Trophoblast cell (in vitro differentiated cells and primary cell): ENCODE results near the gene KIF6.
A peak's percentile ranks its signal among the peaks of the same experiment; 100 is the strongest.

Source experiments
- DNase-seq, 2 donors: peaks; one replicate each; pipeline ENCODE4 v3.0.0-alpha.2; 2016
- H2AFZ ChIP-seq: 2 replicates; pipeline ENCODE4 v1.6.1; 2013; ENCODE audit warnings: low read length, moderate library complexity, mild to moderate bottlenecking; ENCODE audit not compliant: insufficient read depth, poor library complexity
- H2AK5ac ChIP-seq: 2 replicates; pipeline ENCODE4 v1.6.1; 2013; ENCODE audit warnings: mild to moderate bottlenecking, low read length
- H2BK120ac ChIP-seq: 2 replicates; pipeline ENCODE4 v1.6.1; 2013; ENCODE audit warnings: low read length, mild to moderate bottlenecking, moderate library complexity; ENCODE audit not compliant: insufficient read depth, poor library complexity
- H2BK12ac ChIP-seq: 2 replicates; pipeline ENCODE4 v1.6.1; 2013; ENCODE audit warnings: mild to moderate bottlenecking, low read length, moderate library complexity
- H2BK5ac ChIP-seq: 2 replicates; pipeline ENCODE4 v1.6.1; 2013; ENCODE audit warnings: low read length, low read depth, moderate library complexity, mild to moderate bottlenecking; ENCODE audit not compliant: poor library complexity
- H3K14ac ChIP-seq: 2 replicates; pipeline ENCODE4 v1.6.1; 2013; ENCODE audit warnings: mild to moderate bottlenecking, low read length
- H3K18ac ChIP-seq: 2 replicates; pipeline ENCODE4 v1.6.1; 2013; ENCODE audit warnings: mild to moderate bottlenecking, low read length
- H3K23ac ChIP-seq: 2 replicates; pipeline ENCODE4 v1.6.1; 2013; ENCODE audit warnings: low read length
- H3K27ac ChIP-seq: 2 replicates; pipeline ENCODE4 v1.5.1; 2013; ENCODE audit warnings: low read depth, mild to moderate bottlenecking, inconsistent platforms, low read length, moderate library complexity
- H3K27me3 ChIP-seq: 2 replicates; pipeline ENCODE4 v1.6.1; 2013; ENCODE audit warnings: inconsistent platforms, mild to moderate bottlenecking, low read length, moderate library complexity; ENCODE audit not compliant: insufficient read depth
- H3K36me3 ChIP-seq, 2 experiments: 1 replicate in 1 of 2; 2 replicates in 1 of 2; pipeline ENCODE4 v1.6.1; 2013; ENCODE audit warnings: low read length in 2 of 2, mild to moderate bottlenecking in 2 of 2, moderate library complexity in 1 of 2; ENCODE audit not compliant: insufficient read depth in 2 of 2, control insufficient read depth in 1 of 2
- H3K4ac ChIP-seq: 2 replicates; pipeline ENCODE4 v1.6.1; 2013; ENCODE audit warnings: low read depth, mild to moderate bottlenecking, low read length, moderate library complexity
- H3K4me1 ChIP-seq, 2 experiments: 1 replicate in 1 of 2; 2 replicates in 1 of 2; pipeline ENCODE4 v1.6.1; 2013; ENCODE audit warnings: low read length in 2 of 2, mild to moderate bottlenecking in 2 of 2, moderate library complexity in 1 of 2; ENCODE audit not compliant: insufficient read depth in 2 of 2, control insufficient read depth in 1 of 2
- H3K4me2 ChIP-seq: 2 replicates; pipeline ENCODE4 v1.6.1; 2013; ENCODE audit warnings: inconsistent platforms, mild to moderate bottlenecking, low read length, moderate library complexity
- H3K4me3 ChIP-seq: 2 replicates; pipeline ENCODE4 v1.5.1; 2013; ENCODE audit warnings: mild to moderate bottlenecking, low read depth, low read length, inconsistent platforms
- H3K79me1 ChIP-seq: one replicate; pipeline ENCODE4 v1.6.1; 2013; ENCODE audit warnings: low read length
- H3K79me2 ChIP-seq: 2 replicates; pipeline ENCODE4 v1.6.1; 2013; ENCODE audit warnings: low read length, mild to moderate bottlenecking; ENCODE audit not compliant: control insufficient read depth, insufficient read depth, poor library complexity
- H3K9ac ChIP-seq: 2 replicates; pipeline ENCODE4 v1.6.1; 2013; ENCODE audit warnings: mild to moderate bottlenecking, low read length
- H3K9me3 ChIP-seq: 2 replicates; pipeline ENCODE4 v1.6.1; 2013; ENCODE audit warnings: low read depth, mild to moderate bottlenecking, control low read depth, inconsistent platforms, low read length; ENCODE audit not compliant: insufficient read depth
- H4K12ac ChIP-seq: 2 replicates; pipeline ENCODE4 v1.6.1; 2013; ENCODE audit warnings: low read depth, mild to moderate bottlenecking, low read length, moderate library complexity
- H4K8ac ChIP-seq: 2 replicates; pipeline ENCODE4 v1.6.1; 2013; ENCODE audit warnings: low read depth, mild to moderate bottlenecking, low read length, moderate library complexity
- H4K91ac ChIP-seq: one replicate; pipeline ENCODE4 v1.6.1; 2013; ENCODE audit warnings: low read depth, mild to moderate bottlenecking, low read length, moderate library complexity
- WGBS: extraction: QIAGEN DNeasy Blood & Tissue Kit; methylation state at CpG from one replicate; pipeline ENCODE4 v1.1.7; 2013; ENCODE audit warnings: missing lambda C conversion rate; ENCODE audit not compliant: insufficient read length, insufficient coverage; ENCODE audit errors: extremely low coverage; 5-methylcytosine and 5-hydroxymethylcytosine counted together

The KIF6 gene

GRCh38 chr6:39380837-39381549, 344.2 kb downstream of the KIF6 start:
- Histone ChIP-seq H2BK5ac (no peak overlapping the region), H2BK12ac (no peak overlapping the region), H2BK120ac (no peak overlapping the region), H3K18ac (no peak overlapping the region), H3K79me2 (no peaks in the 10 kb centered on the region), H4K12ac (no peak overlapping the region), H3K14ac (no peak overlapping the region), H3K36me3 (no peaks in the 10 kb centered on the region), H4K91ac (no peak overlapping the region), H3K27ac (no peak overlapping the region), H3K79me1 (no peaks in the 10 kb centered on the region), H3K27me3 (no peaks in the 10 kb centered on the region), H3K9ac (no peak overlapping the region), H2AK5ac (no peak overlapping the region), H3K4me2 (no peak overlapping the region), H2AFZ (no peak overlapping the region), H3K4me3 (no peak overlapping the region), H3K23ac (no peak overlapping the region), H4K8ac (no peak overlapping the region), H3K4ac (no peak overlapping the region), H3K4me1 (no peaks in the 10 kb centered on the region), H3K9me3 (no peaks in the 10 kb centered on the region)
- no peak for DNase-seq
- WGBS, result 100% methylated on average over 2 of the region's 6 CpGs

GRCh38 chr6:39378960-39379425, 346.2 kb downstream of the KIF6 start:
- Histone ChIP-seq H3K36me3 (no peaks in the 10 kb centered on the region), H4K8ac (no peak overlapping the region), H3K9me3 (no peaks in the 10 kb centered on the region), H3K4me3 (no peak overlapping the region), H4K12ac (no peak overlapping the region), H2BK12ac (no peak overlapping the region), H3K79me2 (no peaks in the 10 kb centered on the region), H3K79me1 (no peaks in the 10 kb centered on the region), H3K4me1 (no peaks in the 10 kb centered on the region), H2BK120ac (no peak overlapping the region), H3K9ac (no peak overlapping the region), H3K27me3 (no peaks in the 10 kb centered on the region), H2BK5ac (no peak overlapping the region), H3K23ac (no peak overlapping the region), H2AFZ (no peak overlapping the region), H3K4ac (no peak overlapping the region), H4K91ac (no peak overlapping the region), H2AK5ac (no peak overlapping the region), H3K27ac (no peak overlapping the region), H3K18ac (no peak overlapping the region), H3K4me2 (no peak overlapping the region), H3K14ac (no peak overlapping the region)
- DNase-seq, result no peak
- no CpG with 5 or more reads among the region's 5 CpGs for WGBS

- 100% methylated on average over 3 of the region's 10 CpGs for WGBS
- no peak overlapping the region for H3K4ac ChIP-seq
Observed at GRCh38 chr6:39378175-39378959, 346.8 kb downstream of the KIF6 start.

GRCh38 chr6:39377539-39377950, 347.7 kb downstream of the KIF6 start:
- H2BK120ac ChIP-seq, result no peak overlapping the region
- H3K14ac ChIP-seq, result no peak overlapping the region
- H3K4ac ChIP-seq, result no peak overlapping the region
- H3K18ac ChIP-seq, result no peak overlapping the region
- no peaks in the 10 kb centered on the region for H3K79me2 ChIP-seq
- H3K27me3 ChIP-seq, result no peaks in the 10 kb centered on the region
- H3K36me3 ChIP-seq, result no peaks in the 10 kb centered on the region
- no peak overlapping the region for H3K9ac ChIP-seq
- H2AFZ ChIP-seq, result peak overlapping the region; percentile 52
- no peak overlapping the region for H4K91ac ChIP-seq
- H2BK5ac ChIP-seq, result no peak overlapping the region
- H3K9me3 ChIP-seq, result no peaks in the 10 kb centered on the region
- no peak overlapping the region for H3K4me2 ChIP-seq
- H3K4me1 ChIP-seq, result no peaks in the 10 kb centered on the region
- peak; percentile 67 to 78 for DNase-seq
- no peak overlapping the region for H2AK5ac ChIP-seq
- peak overlapping the region; percentile 82 for H2BK12ac ChIP-seq
- no peak overlapping the region for H3K27ac ChIP-seq
- H3K79me1 ChIP-seq, result no peaks in the 10 kb centered on the region
- H4K12ac ChIP-seq, result no peak overlapping the region
- no peak overlapping the region for H3K4me3 ChIP-seq
- H4K8ac ChIP-seq, result no peak overlapping the region
- no peak overlapping the region for H3K23ac ChIP-seq
- no CpG with 5 or more reads among the region's 6 CpGs for WGBS

More at GRCh38 chr6:39378175-39378959, 346.8 kb downstream of the KIF6 start:
- no peak overlapping the region for H2BK5ac ChIP-seq
- H3K36me3 ChIP-seq, result no peaks in the 10 kb centered on the region
- no peaks in the 10 kb centered on the region for H3K79me2 ChIP-seq
- H4K91ac ChIP-seq, result no peak overlapping the region
- no peak overlapping the region for H2BK12ac ChIP-seq
- H2AK5ac ChIP-seq, result no peak overlapping the region
- H2AFZ ChIP-seq, result no peak overlapping the region
- no peaks in the 10 kb centered on the region for H3K27me3 ChIP-seq
- no peak overlapping the region for H3K23ac ChIP-seq
- H3K4me3 ChIP-seq, result no peak overlapping the region
- H2BK120ac ChIP-seq, result no peak overlapping the region
- no peak overlapping the region for H4K8ac ChIP-seq
- no peak for DNase-seq
- H3K4me2 ChIP-seq, result no peak overlapping the region
- no peak overlapping the region for H3K27ac ChIP-seq
- no peak overlapping the region for H3K14ac ChIP-seq
- no peak overlapping the region for H4K12ac ChIP-seq
- H3K79me1 ChIP-seq, result no peaks in the 10 kb centered on the region
- no peak overlapping the region for H3K18ac ChIP-seq
- H3K9ac ChIP-seq, result no peak overlapping the region
- H3K9me3 ChIP-seq, result no peaks in the 10 kb centered on the region
- H3K4me1 ChIP-seq, result no peaks in the 10 kb centered on the region
